NCI-H510A treated with DMSO at 0.1 percent for 48 hours (cell line): ENCODE results near the gene ASIP.
"Not testable (repeated sequence)": the region's sequence is repeated elsewhere in the genome, so short reads cannot be mapped to it uniquely, and the experiment has no call there.

Experiments used
- DNase-seq: peaks from one replicate; lab custom pipeline; 2025; lab: John Stamatoyannopoulos, UW

ASIP gene, protein sequence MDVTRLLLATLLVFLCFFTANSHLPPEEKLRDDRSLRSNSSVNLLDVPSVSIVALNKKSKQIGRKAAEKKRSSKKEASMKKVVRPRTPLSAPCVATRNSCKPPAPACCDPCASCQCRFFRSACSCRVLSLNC

GRCh38 chr20:34240693-34241615, at the start of gene ASIP:
ASIP (plus strand) TSS chr20:34241423; CDS start chr20:34260375, 18,952 bp downstream.
- DNase-seq: no peak

GRCh38 chr20:34193051-34193450, 48.2 kb upstream of the ASIP start:
- DNase-seq: no peak

DNA sequence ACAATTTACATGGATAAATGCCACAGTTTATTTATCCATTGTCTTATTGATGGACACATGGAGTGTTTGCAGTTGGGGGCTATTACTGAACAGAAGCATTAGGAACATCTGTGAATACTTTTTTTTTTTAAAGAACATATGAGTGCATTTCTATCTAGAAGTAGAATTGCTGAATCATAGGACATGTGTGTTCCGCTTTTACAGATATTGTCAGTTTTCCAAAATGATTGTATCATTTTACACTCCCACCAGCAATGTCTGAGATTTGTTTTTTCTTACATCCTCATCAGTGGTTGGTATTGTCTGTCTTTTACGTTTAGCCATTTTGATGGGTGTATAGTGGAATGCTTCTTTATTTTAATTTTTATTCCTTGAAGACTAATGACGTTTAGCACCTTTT, 42.0 kb upstream of the ASIP start:
- no peak for DNase-seq

- DNase-seq: no peak
Measured at GRCh38 chr20:34200023-34200422, 41.2 kb upstream of the ASIP start.

DNA sequence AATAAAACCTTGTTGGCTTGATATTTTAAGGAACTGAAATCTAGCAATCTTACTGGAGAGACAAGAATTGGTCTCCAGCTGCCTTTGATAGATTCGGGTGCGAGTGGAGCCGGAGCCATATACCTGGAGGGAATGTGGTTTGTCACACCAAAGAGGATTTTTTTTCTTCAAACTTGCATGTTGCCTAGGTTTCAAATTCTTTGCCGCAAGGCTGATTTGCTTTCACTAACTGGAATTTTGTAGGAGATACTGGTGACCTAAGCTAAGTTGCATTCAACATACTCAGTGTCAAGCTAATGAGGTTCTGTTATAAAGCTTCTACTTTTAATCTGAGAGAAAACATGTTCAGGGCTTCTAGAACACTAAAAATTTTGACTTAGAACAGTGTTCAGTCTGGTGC, 39.7 kb upstream of the ASIP start:
- no peak for DNase-seq

- DNase-seq: peak; percentile 37
Measured at GRCh38 chr20:34205172-34205880, 35.9 kb upstream of the ASIP start.

GRCh38 chr20:34209111-34209510, 32.1 kb upstream of the ASIP start:
- DNase-seq: no peak

GRCh38 chr20:34210271-34210670, 31.0 kb upstream of the ASIP start:
- DNase-seq: no peak

DNA sequence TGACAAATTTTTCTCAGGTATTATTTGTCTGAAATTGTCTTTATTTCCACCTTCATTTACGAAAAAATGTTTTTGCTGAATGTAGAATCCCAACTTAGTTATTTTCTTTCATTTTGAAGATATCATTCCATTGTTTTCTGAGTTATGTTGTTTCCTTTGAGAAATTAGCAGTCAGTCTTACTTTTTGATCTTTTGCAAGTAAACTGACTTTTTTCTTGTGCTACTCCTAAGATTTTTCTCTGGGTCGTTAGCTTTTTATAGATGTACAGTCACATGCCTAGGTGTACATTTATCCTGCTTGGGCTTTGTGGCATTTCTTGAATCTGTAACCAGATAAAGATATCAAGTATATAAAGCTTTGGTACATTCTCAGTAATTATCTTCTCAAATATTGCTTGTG, 29.6 kb upstream of the ASIP start:
- DNase-seq: no peak

- no peak for DNase-seq
Measured at GRCh38 chr20:34213213-34213612, 28.0 kb upstream of the ASIP start.

GRCh38 chr20:34215711-34216381, 25.4 kb upstream of the ASIP start:
- peak; percentile 96 for DNase-seq

DNA sequence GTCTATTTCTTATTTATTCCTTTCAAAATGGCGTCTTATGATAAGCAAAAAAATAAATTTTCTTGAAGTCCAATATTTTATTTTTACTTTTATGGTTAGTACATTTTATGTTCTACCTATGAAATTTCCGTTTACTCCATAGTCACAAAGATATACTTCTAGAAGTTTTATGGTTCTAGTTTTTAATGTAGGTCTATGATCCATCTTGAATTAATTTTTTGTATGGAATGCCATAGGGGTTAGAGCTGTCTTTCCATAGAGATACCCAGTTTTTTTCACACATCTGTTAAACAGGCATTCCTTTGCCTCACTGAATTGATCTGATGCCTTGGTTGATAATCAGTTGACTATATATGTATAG, 24.9 kb upstream of the ASIP start:
- DNase-seq: no peak

DNA sequence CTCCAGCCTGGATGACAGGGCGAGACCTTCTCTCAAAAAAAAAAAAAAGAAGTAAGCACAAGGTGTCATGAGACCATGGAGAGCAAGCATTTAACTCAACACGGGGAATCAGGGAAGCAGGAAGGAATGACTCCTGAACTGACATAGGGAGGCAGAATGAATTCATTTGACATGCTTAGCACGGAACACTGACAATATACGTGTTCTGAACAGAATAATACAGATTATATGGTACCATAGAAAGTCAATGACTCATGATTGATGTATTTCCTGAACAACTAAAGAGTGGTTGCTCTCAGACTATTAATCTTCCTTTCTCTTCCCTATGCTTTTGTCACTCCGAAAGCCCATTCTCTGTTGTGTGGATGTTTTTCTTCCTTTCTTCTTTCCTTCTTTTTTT, 20.7 kb upstream of the ASIP start:
- no peak for DNase-seq

GRCh38 chr20:34222208-34222607, 19.0 kb upstream of the ASIP start:
- no peak for DNase-seq

DNA sequence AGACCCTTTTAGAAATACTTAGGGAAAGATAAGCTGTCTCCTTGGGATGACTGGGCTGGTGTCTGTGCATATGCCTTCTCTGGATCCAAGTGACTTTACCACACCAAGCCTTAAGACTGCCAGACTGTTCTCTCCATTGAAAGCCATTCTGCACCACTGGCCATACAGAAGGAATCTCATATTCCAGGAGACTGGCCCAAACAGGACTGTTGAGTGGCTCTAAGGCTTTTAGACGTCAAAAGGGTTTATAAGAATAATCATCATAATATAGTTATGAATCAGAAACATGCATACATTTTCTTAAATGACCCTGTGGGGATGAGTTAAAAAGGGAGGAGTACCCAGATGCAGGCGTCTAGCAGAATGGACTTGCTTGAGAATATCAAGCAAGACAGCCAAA, 17.0 kb upstream of the ASIP start:
- DNase-seq: not testable (repeated sequence)

- DNase-seq: no peak
Measured at GRCh38 chr20:34231634-34232033, 9.6 kb upstream of the ASIP start.

GRCh38 chr20:34232494-34233087, 8.6 kb upstream of the ASIP start:
- DNase-seq: no peak

DNA sequence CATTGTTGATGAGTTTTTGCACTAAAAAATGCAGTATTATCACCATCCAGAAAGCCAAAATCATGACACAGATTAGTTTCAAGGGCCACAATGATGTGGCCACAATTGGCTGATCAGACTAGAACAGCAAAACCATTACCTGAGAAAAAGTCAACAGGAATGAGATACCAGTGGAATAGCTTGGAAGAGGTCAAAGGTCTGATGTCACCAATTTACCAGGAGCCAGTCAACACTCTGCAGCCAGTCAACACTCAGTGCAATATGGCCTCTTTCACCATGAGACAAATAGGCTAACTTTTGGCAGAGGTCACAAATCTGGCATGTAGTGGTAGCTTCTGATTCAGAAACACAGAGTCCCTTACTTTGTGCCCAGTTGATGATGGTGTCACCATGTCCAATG, 7.5 kb upstream of the ASIP start:
- no peak for DNase-seq

GRCh38 chr20:34235875-34236274, 5.3 kb upstream of the ASIP start:
- DNase-seq: no peak

DNA sequence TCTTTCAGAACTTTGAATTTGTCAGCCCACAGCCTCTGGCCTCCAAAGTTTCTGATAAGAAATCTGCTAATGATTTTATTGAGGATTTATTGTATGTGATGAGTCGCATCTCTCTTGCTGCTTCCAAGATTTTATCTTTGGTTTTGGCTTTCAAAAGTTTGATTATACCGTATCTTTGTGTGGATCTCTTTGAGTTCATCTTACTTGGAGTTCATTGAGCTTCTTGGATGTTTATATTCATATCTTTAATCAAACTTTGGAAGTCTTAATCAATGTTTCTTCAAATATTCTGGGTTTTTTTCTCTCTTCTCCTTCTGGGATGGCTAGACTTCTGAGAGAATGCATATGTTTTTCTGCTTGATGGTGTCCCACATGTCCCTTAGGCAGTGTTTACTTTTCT, 3.3 kb upstream of the ASIP start:
- DNase-seq: no peak

DNA sequence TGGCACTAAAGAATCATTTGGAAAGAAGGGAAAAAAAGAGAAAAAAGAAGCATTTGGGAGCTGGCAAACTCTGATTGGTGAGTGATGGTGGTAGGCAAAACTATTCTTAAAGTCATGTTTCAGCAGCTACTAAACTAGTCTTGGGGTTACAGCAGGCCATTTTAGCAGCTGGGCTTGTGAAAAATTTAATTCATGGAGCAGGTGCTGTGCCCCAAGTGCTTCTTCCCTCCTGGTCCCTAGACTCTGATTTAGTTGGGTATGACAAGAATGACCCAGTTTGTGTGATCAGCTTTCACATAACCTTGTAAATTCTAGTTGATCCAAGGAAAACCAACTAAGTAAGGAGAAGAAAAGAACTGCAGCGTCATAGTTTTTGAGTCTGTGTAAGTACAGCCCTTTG, 1.1 kb upstream of the ASIP start:
- DNase-seq: no peak

DNA sequence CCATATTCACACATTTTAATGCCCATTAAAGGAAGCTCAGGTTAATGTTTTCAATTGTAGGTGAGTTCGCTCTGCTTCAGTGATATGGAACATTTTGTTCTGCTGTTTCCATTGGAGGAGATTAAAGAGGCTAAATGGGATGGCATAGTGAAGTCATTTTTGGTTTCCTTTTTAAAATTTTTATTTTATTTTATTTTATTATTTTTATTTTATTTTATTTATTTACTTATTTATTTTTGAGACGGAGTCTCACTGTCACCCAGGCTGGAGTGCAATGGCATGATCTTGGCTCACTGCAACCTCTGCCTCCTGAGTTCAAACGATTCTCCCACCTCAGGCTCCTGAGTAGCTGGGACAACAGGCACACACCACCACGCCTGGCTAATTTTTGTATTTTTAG, 792 bp downstream of the ASIP start:
- DNase-seq: not testable (repeated sequence)
